PFSK-1 (cell line): ENCODE results near the gene HYI.

Experiments
- FOXP2 ChIP-seq: optimal IDR thresholded peaks from 2 replicates; pipeline ENCODE3; 2011; ENCODE audit warnings: borderline replicate concordance, control low read depth, inconsistent platforms; ENCODE audit not compliant: insufficient read depth; ENCODE audit errors: extremely low read length, extremely low read depth
- POLR2AphosphoS5 ChIP-seq: IDR thresholded peaks from 2 replicates; pipeline ENCODE4 v1.6.1; 2012; ENCODE audit warnings: low read depth, mild to moderate bottlenecking, control low read depth, low read length, moderate library complexity
- SIN3A ChIP-seq: IDR thresholded peaks from 2 replicates; pipeline ENCODE4 v1.6.1; 2012; ENCODE audit warnings: mild to moderate bottlenecking, low read length, moderate library complexity, borderline replicate concordance; ENCODE audit not compliant: insufficient read depth
- TAF1 ChIP-seq: IDR thresholded peaks from 2 replicates; pipeline ENCODE4 v1.6.1; 2012; ENCODE audit warnings: low read length, control low read depth, borderline replicate concordance; ENCODE audit not compliant: insufficient read depth
- TF ChIP-seq, protein P1 (sequence below), 2 experiments: IDR thresholded peaks; 2 replicates each; pipeline versions ENCODE4 v1.6.1 to v1.8.0; 2011 to 2012; ENCODE audit warnings: low read depth in 2 of 2, low read length in 2 of 2, control low read depth in 1 of 2, inconsistent platforms in 1 of 2, mild to moderate bottlenecking in 1 of 2, moderate library complexity in 1 of 2; ENCODE audit not compliant: insufficient read depth in 1 of 2

HYI gene

DNA sequence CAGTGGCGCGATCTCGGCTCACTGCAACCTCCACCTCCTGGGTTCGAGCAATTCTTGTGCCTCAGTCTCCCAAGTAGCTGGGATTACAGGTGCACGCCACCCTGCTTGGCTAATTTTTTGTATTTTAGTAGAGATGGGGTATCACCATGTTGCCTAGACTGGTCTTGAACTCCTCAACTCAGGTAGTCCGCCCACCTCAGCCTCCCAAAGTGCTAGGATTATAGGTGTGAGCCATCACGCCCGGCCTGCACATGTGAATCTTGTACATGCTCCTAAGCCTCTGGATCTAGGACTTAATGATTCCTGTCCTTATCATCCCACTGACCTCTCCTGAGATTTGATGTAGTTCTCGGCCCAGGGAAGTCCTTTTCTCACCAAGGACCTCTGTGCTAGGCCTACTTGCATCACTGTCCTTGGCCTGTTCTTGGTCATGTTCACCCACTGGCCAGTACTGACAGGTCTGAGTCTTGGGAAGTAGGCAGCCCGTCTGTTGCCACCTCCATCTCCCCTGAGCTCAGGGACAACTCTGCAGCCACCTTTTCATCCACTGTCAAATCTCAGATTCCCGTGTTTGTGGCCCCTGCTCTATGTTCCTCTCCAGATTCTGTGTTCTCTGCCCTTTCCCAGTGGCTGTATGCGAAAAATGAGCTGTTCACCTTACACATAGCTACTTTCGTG is 9.4 kb downstream of the HYI start:
- TF ChIP-seq, protein P1, sequence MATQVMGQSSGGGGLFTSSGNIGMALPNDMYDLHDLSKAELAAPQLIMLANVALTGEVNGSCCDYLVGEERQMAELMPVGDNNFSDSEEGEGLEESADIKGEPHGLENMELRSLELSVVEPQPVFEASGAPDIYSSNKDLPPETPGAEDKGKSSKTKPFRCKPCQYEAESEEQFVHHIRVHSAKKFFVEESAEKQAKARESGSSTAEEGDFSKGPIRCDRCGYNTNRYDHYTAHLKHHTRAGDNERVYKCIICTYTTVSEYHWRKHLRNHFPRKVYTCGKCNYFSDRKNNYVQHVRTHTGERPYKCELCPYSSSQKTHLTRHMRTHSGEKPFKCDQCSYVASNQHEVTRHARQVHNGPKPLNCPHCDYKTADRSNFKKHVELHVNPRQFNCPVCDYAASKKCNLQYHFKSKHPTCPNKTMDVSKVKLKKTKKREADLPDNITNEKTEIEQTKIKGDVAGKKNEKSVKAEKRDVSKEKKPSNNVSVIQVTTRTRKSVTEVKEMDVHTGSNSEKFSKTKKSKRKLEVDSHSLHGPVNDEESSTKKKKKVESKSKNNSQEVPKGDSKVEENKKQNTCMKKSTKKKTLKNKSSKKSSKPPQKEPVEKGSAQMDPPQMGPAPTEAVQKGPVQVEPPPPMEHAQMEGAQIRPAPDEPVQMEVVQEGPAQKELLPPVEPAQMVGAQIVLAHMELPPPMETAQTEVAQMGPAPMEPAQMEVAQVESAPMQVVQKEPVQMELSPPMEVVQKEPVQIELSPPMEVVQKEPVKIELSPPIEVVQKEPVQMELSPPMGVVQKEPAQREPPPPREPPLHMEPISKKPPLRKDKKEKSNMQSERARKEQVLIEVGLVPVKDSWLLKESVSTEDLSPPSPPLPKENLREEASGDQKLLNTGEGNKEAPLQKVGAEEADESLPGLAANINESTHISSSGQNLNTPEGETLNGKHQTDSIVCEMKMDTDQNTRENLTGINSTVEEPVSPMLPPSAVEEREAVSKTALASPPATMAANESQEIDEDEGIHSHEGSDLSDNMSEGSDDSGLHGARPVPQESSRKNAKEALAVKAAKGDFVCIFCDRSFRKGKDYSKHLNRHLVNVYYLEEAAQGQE (IDR thresholded peaks at IDR 0.05; ENCODE audit: insufficient read depth in 1 of 2, low read depth in 2 of 2, low read length in 2 of 2), result no peak
- TF ChIP-seq POLR2AphosphoS5 (no peak), FOXP2 (no peak), SIN3A (no peak), TAF1 (no peak)

DNA sequence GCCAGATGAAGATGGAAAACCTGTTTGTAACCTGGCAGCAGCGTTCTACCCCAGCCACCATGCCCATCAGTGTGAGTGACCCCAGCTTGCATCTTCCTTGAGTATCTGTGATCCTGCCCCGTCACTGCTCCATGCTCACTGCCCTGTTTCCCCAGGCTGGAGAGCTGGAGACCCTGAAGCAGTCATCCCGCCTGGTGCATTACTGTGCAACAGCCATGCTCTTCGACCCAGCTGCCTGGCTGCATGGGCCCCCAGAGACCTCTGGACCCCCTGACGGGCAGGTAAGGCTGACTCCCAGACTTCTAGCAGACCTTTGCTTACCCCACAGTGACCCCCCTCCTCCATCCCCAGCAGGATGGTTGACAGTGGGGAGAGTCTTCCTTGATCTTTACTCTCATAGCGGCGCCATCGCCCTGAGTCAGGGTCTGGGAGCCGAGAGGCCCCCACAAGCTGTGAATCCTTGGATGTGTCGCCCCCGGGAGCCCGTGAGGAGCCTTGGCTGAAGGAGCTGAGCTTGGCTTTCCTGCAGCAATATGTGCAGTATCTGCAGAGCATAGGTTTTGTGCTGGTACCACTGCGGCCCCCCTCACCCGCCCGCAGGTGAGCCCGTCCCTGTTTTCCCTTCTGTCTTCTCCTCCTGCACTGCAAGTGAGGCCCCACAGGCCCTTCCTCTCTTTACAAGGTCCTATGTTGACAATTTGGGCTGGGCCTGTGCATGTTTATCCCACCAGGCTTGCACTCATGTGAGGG is 10.4 kb downstream of the HYI start:
- TF ChIP-seq POLR2AphosphoS5 (no peak), SIN3A (no peak), FOXP2 (no peak), TAF1 (no peak)
- TF ChIP-seq, protein P1 (IDR thresholded peaks at IDR 0.05; ENCODE audit: insufficient read depth in 1 of 2, low read depth in 2 of 2, low read length in 2 of 2), result no peak

DNA sequence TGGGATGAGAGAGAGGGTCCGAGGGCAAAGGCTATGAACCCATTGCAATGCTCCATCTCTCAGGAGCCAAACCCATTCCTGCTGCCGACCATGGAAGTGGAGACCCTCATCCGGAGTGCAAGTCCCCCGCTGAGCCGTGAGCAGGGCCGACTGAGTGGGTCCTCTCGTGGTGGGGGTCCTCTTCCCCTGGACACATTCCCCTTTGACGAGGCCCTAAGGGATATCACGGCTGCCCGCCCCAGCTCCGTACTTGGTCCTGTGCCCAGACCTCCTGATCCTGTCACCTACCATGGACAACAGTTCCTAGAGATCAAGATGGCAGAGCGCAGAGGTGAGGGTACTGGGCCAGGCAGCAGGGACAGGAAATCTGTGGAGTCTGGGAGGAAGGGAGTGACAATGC is 11.0 kb downstream of the HYI start:
- TF ChIP-seq POLR2AphosphoS5 (no peak), FOXP2 (no peak)
- TF ChIP-seq, protein P1 (IDR thresholded peaks at IDR 0.05; ENCODE audit: insufficient read depth in 1 of 2, low read depth in 2 of 2, low read length in 2 of 2), result no peak

DNA sequence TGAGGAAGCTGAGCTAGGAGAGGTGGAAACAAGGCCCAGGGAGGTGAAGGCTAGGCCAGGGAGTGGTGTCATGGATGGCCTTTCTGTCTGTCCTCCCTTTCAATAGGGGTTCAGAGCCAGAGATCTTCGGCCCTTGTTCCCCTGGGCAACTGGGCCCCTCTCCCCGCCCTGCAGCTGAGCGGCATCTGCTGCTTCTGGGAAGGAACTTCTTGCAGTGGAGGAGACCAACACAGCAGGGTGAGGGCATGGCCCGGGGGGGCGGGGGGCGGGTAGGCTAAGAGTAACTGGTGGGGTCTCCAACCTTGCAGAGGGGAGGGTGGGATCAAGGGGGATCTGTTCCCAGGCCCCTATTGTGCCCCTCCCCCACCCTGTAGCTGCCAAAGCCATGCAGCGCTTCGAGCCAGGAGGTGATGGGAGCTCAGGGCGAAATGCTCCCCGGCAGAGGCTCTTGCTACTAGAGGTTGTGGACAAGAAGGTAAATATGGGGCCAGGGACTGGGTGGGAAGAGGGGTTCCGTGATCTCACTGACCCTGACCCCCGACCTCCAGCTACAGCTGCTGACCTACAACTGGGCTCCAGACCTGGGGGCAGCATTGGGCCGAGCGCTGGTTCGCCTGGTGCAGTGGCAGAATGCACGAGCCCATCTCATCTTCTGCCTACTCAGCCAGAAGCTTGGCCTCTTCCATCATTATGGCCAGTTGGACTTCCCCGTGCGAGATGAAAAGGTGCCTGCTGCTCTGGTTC is 11.7 kb downstream of the HYI start:
- TF ChIP-seq POLR2AphosphoS5 (no peak), FOXP2 (no peak), SIN3A (no peak), TAF1 (no peak)
- TF ChIP-seq, protein P1 (IDR thresholded peaks at IDR 0.05; ENCODE audit: insufficient read depth in 1 of 2, low read depth in 2 of 2, low read length in 2 of 2), result no peak
